Activated T-cell treated with anti-CD3 and anti-CD28 coated beads, Interleukin-2, amount 50 U/mL, for 48 hours (primary cell): ENCODE measurements around the gene CCL24.
"Not testable (repeated sequence)": the region's sequence is repeated elsewhere in the genome, so short reads cannot be mapped to it uniquely, and the experiment has no call there.

Experiments
- DNase-seq, 2 experiments: peaks; one replicate each; pipeline ENCODE4 v3.0.0-alpha.2; 2020

The CCL24 gene

GRCh38 chr7:75779035-75779434 is 34.6 kb downstream of the CCL24 start:
- DNase-seq = peak in 1 of 2 experiments; percentile 22

GRCh38 chr7:75776295-75776971 is 37.2 kb downstream of the CCL24 start:
- DNase-seq = peak; percentile 70 to 72

GRCh38 chr7:75773958-75774357 is 39.6 kb downstream of the CCL24 start:
- DNase-seq = not testable (repeated sequence)

DNA sequence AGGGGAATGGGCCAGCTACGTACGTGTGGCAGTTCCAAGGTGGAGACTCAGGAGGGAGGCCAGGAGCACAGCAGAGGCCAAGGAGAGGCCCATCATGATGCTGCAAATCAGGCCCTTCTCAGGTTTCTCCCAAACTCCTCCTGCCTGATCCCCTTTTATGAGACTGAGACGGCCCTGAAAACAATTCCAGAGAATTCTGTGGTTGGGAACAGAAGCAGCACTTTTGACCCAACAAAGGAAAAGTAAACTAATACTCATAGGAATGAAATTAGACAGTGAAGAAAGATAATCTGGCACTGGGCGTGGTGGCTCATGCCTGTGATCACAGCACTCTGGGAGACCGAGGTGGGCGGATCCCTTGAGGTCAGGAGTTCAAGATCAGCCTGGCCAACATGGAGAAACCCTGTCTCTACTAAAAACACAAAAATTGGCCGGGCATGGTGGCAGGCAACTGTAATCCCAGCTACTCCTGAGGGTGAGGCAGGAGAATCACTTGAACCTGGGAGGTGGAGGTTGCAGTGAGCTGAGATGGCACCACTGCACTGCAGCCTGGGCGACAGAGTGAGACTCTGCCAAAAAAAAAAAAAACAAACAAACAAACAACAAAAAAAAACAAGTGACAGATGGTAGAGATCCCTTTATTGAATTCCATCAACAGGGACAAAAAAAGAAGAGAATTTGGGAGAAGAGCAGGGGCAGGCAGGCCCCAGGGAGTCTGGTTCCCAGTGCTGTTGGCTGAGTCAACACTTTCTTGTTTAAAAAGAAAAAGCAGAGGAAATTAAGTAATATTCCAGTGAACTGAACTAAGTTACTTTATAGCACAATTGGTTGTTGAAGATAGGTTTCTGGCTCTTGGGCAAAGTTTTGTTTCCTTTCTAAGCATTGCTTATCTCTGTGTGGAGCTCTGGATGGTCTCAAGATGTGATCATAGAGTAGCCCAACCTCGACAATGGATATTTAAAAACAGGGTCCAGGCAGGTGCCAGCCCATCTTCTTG is 41.2 kb downstream of the CCL24 start, which contains the start of gene CCL26:
Gene CCL26 (minus strand): TSS at position 131 of the 997 bp plus-strand sequence. CDS start 35 bp downstream, at position 96.
- no peak for DNase-seq

DNA sequence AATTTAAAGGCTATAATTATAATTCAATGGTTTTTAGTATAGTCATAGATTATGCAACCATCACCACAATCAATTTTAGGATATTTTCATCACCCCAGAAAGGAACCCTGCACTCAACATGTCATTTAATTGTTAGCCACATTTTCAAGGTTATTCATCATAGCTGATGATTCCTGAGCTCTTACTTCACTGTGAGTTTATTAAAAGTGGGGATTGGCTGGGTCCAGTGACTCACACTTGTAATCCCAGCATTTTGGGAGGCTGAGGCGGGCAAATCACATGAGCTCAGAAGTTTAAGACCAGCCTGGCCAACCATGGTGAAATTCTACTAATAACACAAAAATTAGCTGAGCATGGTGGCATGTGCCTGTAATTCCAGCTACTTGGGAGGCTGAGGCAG is 42.4 kb downstream of the CCL24 start:
- DNase-seq = no peak

- no peak for DNase-seq
Measured at GRCh38 chr7:75762350-75762917, 51.2 kb downstream of the CCL24 start.

DNA sequence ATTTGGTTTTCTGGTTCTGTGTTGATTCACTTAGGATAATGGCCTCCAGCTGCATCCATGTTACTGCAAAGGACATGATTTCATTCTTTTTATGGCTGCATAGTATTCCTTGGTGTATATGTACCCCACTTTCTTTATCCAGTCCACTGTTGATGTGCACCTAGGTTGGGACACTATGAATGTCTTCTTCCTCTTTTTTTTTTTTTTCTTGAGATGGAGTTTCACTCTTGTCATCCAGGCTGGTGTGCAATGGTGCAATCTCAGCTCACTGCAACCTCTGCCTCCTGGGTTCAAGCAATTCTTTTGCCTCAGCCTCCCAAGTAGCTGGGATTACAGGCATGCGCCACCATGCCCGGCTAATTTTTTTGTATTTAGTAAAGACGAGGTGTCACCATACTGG is 51.8 kb downstream of the CCL24 start:
- not testable (repeated sequence) for DNase-seq
